Hepatocyte (in vitro differentiated cells): Measurements from ENCODE around the gene CDC42BPB.
A peak's percentile ranks its signal among the peaks of the same experiment; 100 is the strongest.

Experiments
- EZH2 ChIP-seq: fragments of 200-600 bp; sonication (generic); IDR thresholded peaks from 2 replicates; pipeline ENCODE4 v1.6.1; 2016; ENCODE audit warnings: antibody characterized with exemption, mild to moderate bottlenecking, borderline replicate concordance
- TF ChIP-seq, protein P1 (sequence below): fragments of 200-600 bp; sonication (generic); IDR thresholded peaks from 2 replicates; pipeline ENCODE4 v1.5.1; 2016; ENCODE audit warnings: antibody characterized with exemption, mild to moderate bottlenecking; ENCODE audit not compliant: poor library complexity

DNA sequence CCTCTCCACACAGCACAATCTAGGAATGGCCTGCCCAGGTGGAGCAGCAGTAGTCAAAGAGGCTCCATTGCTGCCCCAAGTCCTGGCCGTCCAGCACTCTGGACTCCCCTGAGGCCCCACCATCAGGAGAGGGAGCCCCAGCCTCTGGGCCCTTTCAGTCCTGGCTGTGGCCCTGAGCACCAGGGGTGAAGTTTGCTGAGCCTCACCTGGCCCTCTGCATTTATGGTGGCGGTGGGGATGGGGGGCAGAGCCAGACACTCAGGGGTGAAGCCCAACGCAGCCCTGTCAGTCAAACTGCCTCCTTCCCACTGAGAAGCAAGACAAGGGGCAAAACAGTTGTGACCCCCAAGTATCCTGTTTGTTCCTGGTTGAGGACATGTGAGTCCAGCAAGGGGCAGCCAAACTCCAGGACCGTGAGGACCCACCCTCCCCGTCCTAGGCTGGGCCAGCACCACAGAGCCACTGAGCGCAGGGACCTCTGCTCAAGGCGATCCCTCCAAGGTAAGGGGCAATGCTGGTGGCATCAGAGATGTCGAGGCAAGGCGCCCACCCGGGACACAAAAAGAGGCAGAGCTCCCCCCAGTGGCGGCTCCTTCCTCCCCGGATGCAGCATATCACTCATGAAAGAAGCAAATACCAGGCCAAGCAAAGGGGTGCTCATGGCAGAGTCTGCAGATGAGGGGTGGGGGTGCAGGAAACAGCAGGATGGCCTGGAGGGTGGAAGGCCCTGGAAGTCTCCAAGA lies 139.7 kb downstream of the CDC42BPB start:
- TF ChIP-seq, protein P1, sequence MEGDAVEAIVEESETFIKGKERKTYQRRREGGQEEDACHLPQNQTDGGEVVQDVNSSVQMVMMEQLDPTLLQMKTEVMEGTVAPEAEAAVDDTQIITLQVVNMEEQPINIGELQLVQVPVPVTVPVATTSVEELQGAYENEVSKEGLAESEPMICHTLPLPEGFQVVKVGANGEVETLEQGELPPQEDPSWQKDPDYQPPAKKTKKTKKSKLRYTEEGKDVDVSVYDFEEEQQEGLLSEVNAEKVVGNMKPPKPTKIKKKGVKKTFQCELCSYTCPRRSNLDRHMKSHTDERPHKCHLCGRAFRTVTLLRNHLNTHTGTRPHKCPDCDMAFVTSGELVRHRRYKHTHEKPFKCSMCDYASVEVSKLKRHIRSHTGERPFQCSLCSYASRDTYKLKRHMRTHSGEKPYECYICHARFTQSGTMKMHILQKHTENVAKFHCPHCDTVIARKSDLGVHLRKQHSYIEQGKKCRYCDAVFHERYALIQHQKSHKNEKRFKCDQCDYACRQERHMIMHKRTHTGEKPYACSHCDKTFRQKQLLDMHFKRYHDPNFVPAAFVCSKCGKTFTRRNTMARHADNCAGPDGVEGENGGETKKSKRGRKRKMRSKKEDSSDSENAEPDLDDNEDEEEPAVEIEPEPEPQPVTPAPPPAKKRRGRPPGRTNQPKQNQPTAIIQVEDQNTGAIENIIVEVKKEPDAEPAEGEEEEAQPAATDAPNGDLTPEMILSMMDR, result peak; percentile 55
- TF ChIP-seq EZH2, result no peak
